Measurements from ENCODE around the gene PRAME. TPM values are rescaled to one million over a fixed set of nuclear protein-coding genes. Genes with fewer than 3 reads are reported as not detected.

The PRAME gene
- total and polyA plus RNA-seq, 2 experiments from 2014 or later: not detected

- no peaks in the 10 kb centered on the region for H3K36me3 ChIP-seq (ENCODE audit: insufficient read depth)
- Mint-ChIP-seq H3K4me3 (no peak overlapping the region), H3K27me3 (ENCODE audit: insufficient read depth, low read depth, poor library complexity) (peaks cover 64% of the 10 kb centered on the region), H3K9me3 (no peaks in the 10 kb centered on the region), H3K4me1 (no peaks in the 10 kb centered on the region), H3K27ac (no peak overlapping the region), H3K36me3 (ENCODE audit: low read depth) (no peaks in the 10 kb centered on the region)
- H3K27ac ChIP-seq (ENCODE audit: low read depth): no peak overlapping the region
- DNase-seq (ENCODE audit: low spot score) (no peak), ATAC-seq (no peak)
- H3K79me2 ChIP-seq (replicated peaks; ENCODE audit: insufficient read depth): no peaks in the 10 kb centered on the region
- no peaks in the 10 kb centered on the region for H4K20me1 ChIP-seq (replicated peaks; ENCODE audit: insufficient read depth)
- H3K4me3 ChIP-seq: no peak overlapping the region
- no peak overlapping the region for H3K4me2 ChIP-seq
- H3K4me1 ChIP-seq (ENCODE audit: insufficient read depth): no peaks in the 10 kb centered on the region
- H3K27me3 ChIP-seq (ENCODE audit: insufficient read depth): peaks cover 98% of the 10 kb centered on the region
- TF ChIP-seq JUNB (IDR thresholded peaks at IDR 0.05; ENCODE audit: unreplicated experiment) (no peak), STAT1 (IDR thresholded peaks at IDR 0.05; ENCODE audit: unreplicated experiment) (no peak), ZNF331 (CRISPR knock-in tag; IDR thresholded peaks at IDR 0.05; ENCODE audit: low read depth) (no peak), ZNF114 (CRISPR knock-in tag; IDR thresholded peaks at IDR 0.05) (no peak), EZH2 (IDR thresholded peaks at IDR 0.05; ENCODE audit: low read depth, unreplicated experiment) (no peak), ETS1 (IDR thresholded peaks at IDR 0.05) (no peak), NANOG (IDR thresholded peaks at IDR 0.05; ENCODE audit: borderline replicate concordance) (no peak), CTCF (conservative IDR thresholded peaks at IDR 0.05; ENCODE audit: low read depth in 2 of 2) (no peak), CREB1 (CRISPR knock-in tag; IDR thresholded peaks at IDR 0.05; ENCODE audit: low read depth) (no peak), ZNF462 (CRISPR knock-in tag; IDR thresholded peaks at IDR 0.05) (no peak), POLR2AphosphoS5 (IDR thresholded peaks at IDR 0.05; ENCODE audit: low read depth) (no peak), REST (IDR thresholded peaks at IDR 0.05; ENCODE audit: unreplicated experiment) (no peak), EZH2phosphoT487 (IDR thresholded peaks at IDR 0.05; ENCODE audit: unreplicated experiment) (no peak)
- H2AFZ ChIP-seq: no peak overlapping the region
- no peaks in the 10 kb centered on the region for H3K9me2 ChIP-seq (ENCODE audit: insufficient read depth)
- H3F3A ChIP-seq (replicated peaks; ENCODE audit: low read depth): no peaks in the 10 kb centered on the region
Observed at GRCh38 chr22:22533863-22534262, 25.2 kb downstream of the PRAME start.
